PC-3 (cell line): ENCODE results near the gene TAF4. TPM values are rescaled to one million over a fixed set of nuclear protein-coding genes. Genes with fewer than 3 reads are reported as not detected.

Experiments
- ATAC-seq: fragments of 200-7000 bp; cut with Tn5 transposase; 2 replicates; pipeline ENCODE4 v1.9.1; 2020; ENCODE audit warnings: mild to moderate bottlenecking, moderate library complexity
- BruUV-seq: library from RNA; stranded (reverse); fragments of 400-500 nt; replicated peaks from 2 replicates; lab custom pipeline; 2021; lab: Mats Ljungman, UMichigan
- CTCF ChIA-PET: fragments of 300-600 bp; sonication (Branson Sonifier 250); formaldehyde crosslinking; loops from one replicate; lab custom pipeline; 2022; ENCODE audit warnings: antibody characterized with exemption; lab: Charles Lee
- POLR2A ChIA-PET: fragments of 300-600 bp; sonication (Branson Sonifier 250); formaldehyde crosslinking; loops from one replicate; lab custom pipeline; 2022; ENCODE audit warnings: antibody characterized with exemption; ENCODE audit not compliant: unreplicated experiment; lab: Charles Lee
- DNase-seq: peaks from one replicate; pipeline ENCODE4 v3.0.0-alpha.2; 2015
- H2AFZ ChIP-seq: fragments of 300-600 bp; sonication (generic); 2 replicates; pipeline ENCODE4 v1.6.0; 2016; ENCODE audit warnings: antibody characterized with exemption, low read length
- H3F3A ChIP-seq: fragments of 300-600 bp; sonication (generic); one replicate; pipeline ENCODE4 v1.6.0; 2017; ENCODE audit warnings: antibody characterized with exemption, low read length, control low read depth, mild to moderate bottlenecking; ENCODE audit not compliant: unreplicated experiment
- H3K27ac ChIP-seq: fragments of 300-600 bp; sonication (generic); 2 replicates; pipeline ENCODE4 v1.5.1; 2016; ENCODE audit warnings: mild to moderate bottlenecking, low read length
- H3K27me3 ChIP-seq: fragments of 300-600 bp; sonication (generic); 2 replicates; pipeline ENCODE4 v1.6.1; 2016; ENCODE audit warnings: low read length, mixed read lengths
- H3K36me3 ChIP-seq: fragments of 300-600 bp; sonication (generic); 2 replicates; pipeline ENCODE4 v1.6.1; 2016; ENCODE audit warnings: low read depth, mixed run types, low read length, mixed read lengths
- H3K4me1 ChIP-seq: fragments of 300-600 bp; sonication (generic); 2 replicates; pipeline ENCODE4 v1.5.1; 2016; ENCODE audit warnings: low read length; ENCODE audit not compliant: insufficient read depth
- H3K4me2 ChIP-seq: fragments of 300-600 bp; sonication (generic); 2 replicates; pipeline ENCODE4 v1.6.0; 2016; ENCODE audit warnings: low read length
- H3K4me3 ChIP-seq: fragments of 300-600 bp; sonication (generic); 2 replicates; pipeline ENCODE4 v1.5.1; 2016; ENCODE audit warnings: mild to moderate bottlenecking, low read length, mixed read lengths
- H3K79me2 ChIP-seq: fragments of 300-600 bp; sonication (generic); 2 replicates; pipeline ENCODE4 v1.6.1; 2017; ENCODE audit warnings: low read length, mixed read lengths
- H3K9ac ChIP-seq: fragments of 300-600 bp; sonication (generic); 2 replicates; pipeline ENCODE4 v1.6.0; 2016; ENCODE audit warnings: mild to moderate bottlenecking, low read length
- H3K9me2 ChIP-seq: fragments of 300-600 bp; sonication (generic); replicated peaks from 2 replicates; pipeline ENCODE4 v1.6.1; 2016; ENCODE audit warnings: mixed run types, low read length, mixed read lengths
- H3K9me3 ChIP-seq: fragments of 300-600 bp; sonication (generic); 2 replicates; pipeline ENCODE4 v1.6.1; 2016; ENCODE audit warnings: low read length, mixed read lengths
- H4K20me1 ChIP-seq: fragments of 300-600 bp; sonication (generic); 2 replicates; pipeline ENCODE4 v1.6.1; 2016; ENCODE audit warnings: low read length, mixed read lengths
- CTCF ChIP-seq: fragments of 300-600 bp; sonication (generic); conservative IDR thresholded peaks from 2 replicates; pipeline ENCODE4 v1.5.1; 2017; ENCODE audit warnings: antibody characterized with exemption, low read depth, mild to moderate bottlenecking, low read length
- EZH2 ChIP-seq: fragments of 300-600 bp; sonication (generic); IDR thresholded peaks from one replicate; pipeline ENCODE4 v1.6.1; 2017; ENCODE audit warnings: antibody characterized with exemption, mild to moderate bottlenecking, low read length; ENCODE audit not compliant: unreplicated experiment
- EZH2phosphoT487 ChIP-seq: fragments of 300-600 bp; sonication (generic); IDR thresholded peaks from 2 replicates; pipeline ENCODE4 v1.6.1; 2018; ENCODE audit warnings: mild to moderate bottlenecking, antibody characterized with exemption, low read length, borderline replicate concordance
- intact Hi-C: fragments of 100-400 bp; cut with micrococcal nuclease; formaldehyde crosslinking; loops from 2 replicates; pipeline ENCODE4 v1.9.0; 2023
- total RNA-seq: library from RNA; depleted of rRNA; stranded (reverse); fragments of >200 nt; gene quantifications from 2 replicates; pipeline ENCODE4 v1.2.3, GENCODE V29; 2014

Gene TAF4
- total RNA-seq, 1 experiment from 2014 or later: 9.6 TPM

GRCh38 chr20:62029949-62030348 lies 35.7 kb downstream of the TAF4 start:
- H4K20me1 ChIP-seq: peaks cover 12% of the 10 kb centered on the region; the same call in 1 of the 2 replicates
- DNase-seq: no peak
- H3K4me3 ChIP-seq: no peak overlapping the region
- H3K27ac ChIP-seq: no peak overlapping the region
- intact Hi-C loops: no loop called here
- H3K9ac ChIP-seq: no peak overlapping the region
- POLR2A ChIA-PET: no interaction called here
- TF ChIP-seq EZH2phosphoT487 (no peak), CTCF (no peak), EZH2 (no peak)
- ATAC-seq: no peak
- no peak overlapping the region for H3K4me2 ChIP-seq
- BruUV-seq: no TSS peak
- no peaks in the 10 kb centered on the region for H3F3A ChIP-seq
- H3K9me2 ChIP-seq: no peaks in the 10 kb centered on the region
- H3K79me2 ChIP-seq: peaks cover 98% of the 10 kb centered on the region
- no peaks in the 10 kb centered on the region for H3K9me3 ChIP-seq
- no peaks in the 10 kb centered on the region for H3K27me3 ChIP-seq
- CTCF ChIA-PET: no interaction called here
- H2AFZ ChIP-seq: no peak overlapping the region
- peaks cover 20% of the 10 kb centered on the region for H3K4me1 ChIP-seq
- H3K36me3 ChIP-seq: no peaks in the 10 kb centered on the region; the same call in 1 of the 2 replicates

GRCh38 chr20:62029296-62029695 lies 36.4 kb downstream of the TAF4 start:
- Histone ChIP-seq H3K9me3 (no peaks in the 10 kb centered on the region), H3K4me1 (peaks cover 20% of the 10 kb centered on the region), H3K9me2 (no peaks in the 10 kb centered on the region), H4K20me1 (peaks cover 12% of the 10 kb centered on the region; the same call in 1 of the 2 replicates), H3K4me3 (no peak overlapping the region), H3K4me2 (no peak overlapping the region), H2AFZ (no peak overlapping the region), H3F3A (no peaks in the 10 kb centered on the region), H3K9ac (no peak overlapping the region), H3K27me3 (no peaks in the 10 kb centered on the region), H3K36me3 (no peaks in the 10 kb centered on the region; the same call in 1 of the 2 replicates), H3K27ac (no peak overlapping the region), H3K79me2 (peaks cover 98% of the 10 kb centered on the region)
- ATAC-seq: no peak
- ChIA-PET POLR2A (no interaction called here), CTCF (no interaction called here)
- TF ChIP-seq EZH2 (no peak), CTCF (no peak), EZH2phosphoT487 (no peak)
- DNase-seq: no peak
- intact Hi-C loops: no loop called here
- no TSS peak for BruUV-seq

DNA sequence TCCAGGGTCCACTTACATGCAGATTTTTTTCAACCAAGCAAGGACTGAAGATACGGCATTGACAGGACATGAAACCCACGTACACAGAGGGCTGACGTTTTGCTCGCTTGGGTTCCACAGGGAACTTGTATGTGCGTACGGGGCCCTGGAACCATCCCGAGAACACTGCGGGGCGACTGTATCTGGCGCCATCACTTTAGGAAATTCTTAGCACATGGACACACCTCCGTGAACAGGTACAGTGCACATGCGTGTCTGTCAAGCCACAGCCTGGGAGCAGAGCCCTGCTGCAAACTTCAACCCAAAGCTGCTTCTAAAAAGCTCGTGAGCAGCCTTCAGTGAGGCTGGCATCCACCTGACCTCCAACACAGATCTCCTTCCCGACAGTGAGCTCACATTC lies 37.3 kb downstream of the TAF4 start:
- intact Hi-C loops: no loop called here

More for the DNA sequence above, 37.3 kb downstream of the TAF4 start:
- H3K4me2 ChIP-seq: no peak overlapping the region
- ATAC-seq: no peak
- no peaks in the 10 kb centered on the region for H3F3A ChIP-seq
- H3K4me1 ChIP-seq: peaks cover 20% of the 10 kb centered on the region
- no peak overlapping the region for H3K4me3 ChIP-seq
- ChIA-PET CTCF (no interaction called here), POLR2A (no interaction called here)
- DNase-seq: no peak
- H3K36me3 ChIP-seq: no peaks in the 10 kb centered on the region; the same call in 1 of the 2 replicates
- BruUV-seq: no TSS peak
- H3K9me3 ChIP-seq: no peaks in the 10 kb centered on the region
- H3K79me2 ChIP-seq: peaks cover 99% of the 10 kb centered on the region
- H3K27me3 ChIP-seq: no peaks in the 10 kb centered on the region
- no peak overlapping the region for H3K27ac ChIP-seq
- no peaks in the 10 kb centered on the region for H3K9me2 ChIP-seq
- peaks cover 12% of the 10 kb centered on the region; the same call in 1 of the 2 replicates for H4K20me1 ChIP-seq
- TF ChIP-seq EZH2phosphoT487 (no peak), CTCF (no peak)
- no peak overlapping the region for H2AFZ ChIP-seq
- no peak overlapping the region for H3K9ac ChIP-seq
